GM19395 (cell line): ENCODE results near the gene HOXD13.

Experiments used
- ATAC-seq: cut with Tn5 transposase; IDR thresholded peaks from one replicate; pipeline ENCODE4 v1.9.1; 2021; ENCODE audit warnings: mild to moderate bottlenecking, moderate library complexity; ENCODE audit not compliant: unreplicated experiment

Gene HOXD13

DNA sequence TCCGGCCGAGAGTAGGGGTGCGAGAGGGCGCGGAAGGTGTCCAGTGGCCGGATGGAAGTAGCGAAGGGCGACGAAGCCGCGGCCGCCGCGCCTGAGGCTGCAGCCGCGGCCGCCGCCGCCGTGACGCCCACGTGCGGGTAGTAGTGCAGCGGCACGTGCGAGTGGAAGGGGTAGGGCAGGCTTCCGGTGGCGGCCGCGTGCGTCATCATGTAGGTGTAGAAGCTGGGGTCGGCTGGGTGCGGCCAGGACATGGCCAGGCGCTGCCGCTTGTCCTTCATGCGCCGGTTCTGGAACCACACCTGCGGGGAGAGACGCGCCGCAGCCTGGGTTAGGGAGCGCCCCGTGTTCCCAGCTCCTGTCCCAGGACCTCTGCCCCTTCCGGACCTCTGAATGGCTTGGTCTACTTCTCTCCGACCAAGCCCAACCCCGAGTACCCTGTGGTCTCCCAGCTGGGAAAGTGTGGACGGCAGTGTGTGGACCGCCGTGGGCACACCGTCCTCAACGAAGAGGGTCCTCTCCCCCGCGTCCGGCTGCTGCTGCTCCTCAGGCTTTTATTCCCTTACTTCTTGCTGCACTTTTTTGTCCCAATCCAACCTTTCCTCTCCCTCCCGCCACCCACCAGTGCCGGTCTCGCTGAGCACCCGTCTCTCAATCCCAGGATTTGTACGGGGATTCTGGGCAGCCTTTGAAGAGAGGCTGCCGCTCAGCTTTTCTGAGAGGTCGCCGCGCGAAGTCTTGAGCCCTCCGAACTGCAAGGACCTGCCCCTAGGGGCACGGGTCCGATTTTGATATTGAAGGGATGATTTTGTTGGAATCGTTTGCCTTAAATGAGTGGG, 11.8 kb upstream of the HOXD13 start:
- ATAC-seq = no peak

DNA sequence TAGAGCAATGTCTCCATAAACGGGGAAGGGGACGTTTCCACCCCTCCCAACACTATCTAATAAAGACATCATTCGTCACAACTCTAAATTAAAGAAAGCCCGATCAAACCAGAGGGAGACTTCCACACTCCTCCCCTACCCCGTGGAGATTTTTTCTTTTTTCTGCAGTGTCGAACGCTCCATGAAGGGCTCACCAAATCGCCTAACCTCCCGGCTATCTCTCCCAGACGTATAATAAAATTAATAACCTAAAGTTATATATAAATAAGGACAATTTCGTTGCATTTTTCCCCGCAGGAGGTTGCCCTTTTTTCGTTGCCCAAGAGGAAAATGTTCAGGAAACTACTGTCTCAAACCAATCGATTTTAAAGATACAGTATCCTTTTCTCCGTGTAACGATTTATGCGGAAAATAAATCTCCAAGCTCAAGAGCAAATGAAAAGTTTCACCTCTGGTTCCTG, 11.1 kb upstream of the HOXD13 start:
- no peak for ATAC-seq

DNA sequence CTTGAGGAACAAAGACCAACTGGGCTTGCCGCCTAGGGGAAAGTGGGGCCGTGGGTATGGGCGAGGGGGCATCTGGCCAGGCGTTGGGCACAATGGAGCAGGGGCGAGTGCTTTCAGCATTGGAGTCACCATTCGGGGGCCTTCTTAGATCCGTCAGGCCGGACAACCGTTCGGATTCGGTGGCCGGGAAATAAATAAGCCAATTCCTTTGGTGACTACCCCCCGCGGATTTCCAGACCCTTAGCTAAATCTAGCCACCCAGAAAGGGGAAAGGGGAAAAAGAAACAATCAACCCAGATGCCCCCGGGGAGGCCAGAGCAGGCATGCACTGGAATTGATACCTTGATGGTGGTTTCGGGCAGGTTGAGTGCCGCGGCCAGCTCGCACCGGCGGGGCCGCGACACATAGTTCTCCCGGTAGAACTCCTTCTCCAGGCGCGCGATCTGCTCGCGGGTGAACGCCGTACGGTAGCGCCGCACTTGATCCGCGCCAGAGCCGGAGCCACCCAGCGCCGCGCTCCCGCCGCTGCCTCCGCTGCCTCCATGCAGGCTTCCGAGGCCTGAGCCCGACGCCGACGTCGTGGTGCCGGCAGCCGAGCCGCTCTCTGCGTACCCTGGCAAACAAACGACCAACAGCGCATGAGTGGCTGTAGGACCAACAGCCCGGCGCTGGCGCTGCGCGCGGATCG, 10.5 kb upstream of the HOXD13 start:
- no peak for ATAC-seq

DNA sequence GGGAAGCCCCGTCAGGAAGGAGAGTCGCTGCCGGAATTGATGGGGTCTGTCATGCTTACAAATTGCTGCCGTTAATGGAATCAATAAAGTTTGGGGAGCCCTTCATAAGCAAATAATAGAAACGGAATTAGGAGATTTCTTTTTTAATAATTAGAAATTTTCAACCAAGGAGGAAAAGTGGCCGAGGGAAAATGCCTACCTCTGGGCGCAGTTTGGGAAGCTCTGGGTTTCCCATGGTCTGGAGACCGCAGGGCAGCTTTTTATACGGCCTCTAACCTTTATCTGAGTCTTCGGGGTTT, 10.0 kb upstream of the HOXD13 start:
- ATAC-seq = no peak

DNA sequence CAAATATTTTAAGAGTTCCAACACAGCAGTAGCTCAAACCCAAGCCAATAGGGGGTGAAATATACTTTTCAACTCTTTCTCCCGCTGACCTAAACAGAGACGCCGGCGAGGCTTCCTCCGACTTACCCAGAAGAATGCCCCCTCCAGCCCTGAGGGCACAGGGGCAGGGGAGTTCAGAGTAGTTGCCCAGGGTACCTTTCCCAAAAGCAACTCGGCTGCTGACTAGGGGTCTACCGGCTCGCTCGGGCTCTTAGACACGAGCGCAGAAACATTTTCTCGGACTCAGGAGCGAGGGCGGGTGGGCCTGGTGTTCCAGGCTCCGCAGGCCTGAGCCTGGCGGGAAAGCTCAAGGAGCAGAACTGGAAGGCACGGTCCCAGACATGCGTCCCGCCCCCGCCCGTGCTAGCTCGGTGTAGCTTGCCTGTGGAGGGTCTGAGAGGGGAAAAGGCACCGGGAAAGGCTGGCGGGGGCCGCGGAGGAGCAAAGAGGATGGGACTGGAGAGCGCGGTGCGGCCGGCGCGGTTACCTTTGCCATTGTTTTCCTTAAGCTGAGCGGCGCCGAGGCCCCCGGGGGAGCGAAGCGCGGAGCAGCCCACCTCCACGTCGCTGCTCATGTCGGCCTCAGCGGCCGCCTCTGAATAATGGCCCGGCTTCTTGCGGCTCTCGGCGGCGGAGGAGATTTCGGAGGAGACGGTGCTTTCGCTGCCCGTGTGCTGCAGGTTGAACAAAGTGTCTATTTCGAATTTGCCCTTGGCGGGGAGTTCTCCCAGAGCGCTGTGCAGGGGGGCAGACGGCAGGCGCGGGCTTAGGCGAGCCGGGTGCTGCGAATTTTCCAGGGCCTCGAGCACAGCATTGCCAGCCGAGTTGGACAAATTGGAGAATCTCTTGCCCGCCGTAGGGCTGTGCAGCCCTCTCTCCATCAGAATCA, 9.4 kb upstream of the HOXD13 start:
- no peak for ATAC-seq

DNA sequence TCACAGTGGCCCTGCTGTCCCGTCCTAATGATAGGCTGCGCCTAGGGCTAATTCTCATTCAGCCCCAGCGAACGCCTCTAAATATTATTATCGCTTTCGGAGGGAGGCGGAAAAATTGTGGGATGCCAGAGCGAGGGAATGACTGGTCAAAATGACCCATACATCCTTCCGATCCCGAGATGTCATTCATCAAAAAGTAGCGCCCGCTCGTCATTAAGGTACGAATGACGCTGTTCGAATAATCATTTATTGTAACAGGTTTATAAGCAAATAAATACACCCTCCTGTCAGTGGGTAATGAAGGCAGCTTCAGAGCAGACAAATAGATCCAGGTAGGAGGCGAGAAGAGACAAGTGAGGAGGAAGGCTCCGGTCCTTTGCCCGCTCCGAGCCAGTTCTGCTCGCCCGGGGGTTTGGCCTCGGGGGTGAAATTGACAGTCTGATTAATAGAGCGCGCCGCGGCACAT, 8.7 kb upstream of the HOXD13 start, which contains the start of gene EVX2:
EVX2 (minus strand) TSS at position 167 of the 466 bp plus-strand sequence. CDS start 186 bp downstream, outside the sequence.
- no peak for ATAC-seq

DNA sequence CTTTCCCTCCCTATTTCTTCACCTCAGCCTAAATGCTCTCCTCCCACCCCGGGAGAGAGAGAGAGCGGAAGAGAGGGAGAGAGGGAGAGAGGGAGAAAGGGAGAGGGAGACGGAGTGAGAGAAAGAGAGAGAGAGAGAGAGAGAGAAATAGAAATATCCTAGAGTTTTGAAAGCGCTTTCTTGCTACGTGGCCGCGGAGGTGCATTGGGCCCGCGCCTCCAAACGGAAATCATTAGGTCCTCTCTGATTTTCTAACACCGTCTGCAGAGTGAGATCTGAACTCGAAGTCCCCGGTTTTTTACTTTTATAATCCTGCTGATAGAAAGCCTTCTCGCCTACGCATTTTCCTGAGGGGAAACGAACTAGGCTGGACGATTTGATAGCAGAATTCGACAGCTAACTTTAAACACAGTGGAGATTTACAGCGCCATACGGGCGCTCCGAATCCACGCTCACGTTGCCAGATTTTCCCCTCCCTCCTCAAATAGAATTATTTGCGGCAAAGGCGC, 7.9 kb upstream of the HOXD13 start:
- no peak for ATAC-seq

DNA sequence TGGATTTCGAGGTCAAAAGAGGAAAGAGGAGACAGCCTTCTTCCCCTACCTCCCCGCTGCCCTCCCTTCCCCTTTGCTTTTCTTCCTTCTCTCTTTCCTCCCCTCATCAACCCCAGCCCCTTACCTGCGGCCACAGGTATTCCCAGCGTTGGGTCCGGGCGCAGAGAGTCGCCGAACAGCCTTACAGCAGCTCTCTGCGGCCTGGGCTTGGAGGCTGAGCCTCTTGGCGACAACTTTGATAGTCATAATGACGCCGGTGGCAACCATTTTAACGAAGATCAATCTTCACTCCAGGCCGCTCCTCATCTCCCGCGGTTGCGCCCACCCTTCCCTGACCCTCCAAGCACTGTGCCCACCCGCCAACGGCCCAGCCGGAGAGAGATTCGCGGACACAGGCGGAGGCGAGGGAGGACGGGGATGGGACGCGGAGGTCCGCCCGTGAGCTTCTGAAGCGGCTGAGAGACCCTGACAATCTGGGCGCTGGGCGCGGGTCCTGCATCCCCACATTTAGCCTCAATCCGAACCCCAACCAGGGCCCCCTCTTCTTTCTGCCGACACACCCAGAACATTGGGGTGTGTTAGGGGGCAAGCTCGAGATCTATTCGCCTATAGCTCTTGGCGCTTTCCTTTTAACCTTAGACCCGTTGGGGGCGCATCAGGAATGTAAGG, 7.3 kb upstream of the HOXD13 start:
- ATAC-seq = no peak

DNA sequence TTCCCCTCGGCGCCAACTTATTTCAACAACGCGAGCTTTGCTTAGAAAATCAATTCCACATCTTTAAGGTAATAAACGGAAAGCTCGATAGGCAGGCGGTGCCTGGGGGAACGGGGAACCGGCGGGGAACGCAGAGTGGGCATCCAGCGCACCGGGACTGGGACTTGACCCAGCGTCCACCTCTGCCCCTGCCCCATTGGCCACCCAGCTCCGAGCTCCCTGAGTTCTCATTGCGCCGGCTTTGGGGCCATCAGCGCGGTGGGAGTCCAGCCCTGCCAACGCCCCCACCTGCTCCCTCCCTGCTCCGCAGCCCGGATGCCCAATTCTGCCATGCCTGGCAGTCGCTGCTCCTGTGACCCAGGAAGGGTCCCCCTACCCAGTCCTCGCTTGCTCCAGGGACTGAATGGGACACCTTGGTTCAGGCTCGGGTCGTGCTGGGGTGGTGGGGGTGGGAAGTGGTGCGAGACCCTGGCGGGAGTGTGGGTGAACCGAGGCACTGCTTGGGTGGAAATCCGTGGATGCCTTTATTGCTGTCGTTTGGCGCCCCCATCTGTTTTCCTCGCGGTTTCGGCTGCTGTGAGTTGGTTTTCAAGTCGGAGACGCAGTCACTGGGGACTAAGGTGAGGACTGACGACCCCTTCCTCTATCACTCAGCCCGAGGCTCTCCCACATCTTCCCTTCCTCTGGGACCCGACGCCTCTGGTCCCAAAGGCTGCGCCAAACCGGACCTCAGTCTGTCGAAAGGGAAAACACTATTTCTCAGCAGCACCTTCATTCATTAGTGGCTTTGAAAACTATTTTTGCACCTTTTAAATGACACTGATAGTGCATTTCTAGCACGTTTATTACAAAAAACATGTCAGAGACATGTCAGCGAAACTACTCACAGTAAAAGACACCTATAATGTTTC, 6.4 kb upstream of the HOXD13 start:
- ATAC-seq = no peak

DNA sequence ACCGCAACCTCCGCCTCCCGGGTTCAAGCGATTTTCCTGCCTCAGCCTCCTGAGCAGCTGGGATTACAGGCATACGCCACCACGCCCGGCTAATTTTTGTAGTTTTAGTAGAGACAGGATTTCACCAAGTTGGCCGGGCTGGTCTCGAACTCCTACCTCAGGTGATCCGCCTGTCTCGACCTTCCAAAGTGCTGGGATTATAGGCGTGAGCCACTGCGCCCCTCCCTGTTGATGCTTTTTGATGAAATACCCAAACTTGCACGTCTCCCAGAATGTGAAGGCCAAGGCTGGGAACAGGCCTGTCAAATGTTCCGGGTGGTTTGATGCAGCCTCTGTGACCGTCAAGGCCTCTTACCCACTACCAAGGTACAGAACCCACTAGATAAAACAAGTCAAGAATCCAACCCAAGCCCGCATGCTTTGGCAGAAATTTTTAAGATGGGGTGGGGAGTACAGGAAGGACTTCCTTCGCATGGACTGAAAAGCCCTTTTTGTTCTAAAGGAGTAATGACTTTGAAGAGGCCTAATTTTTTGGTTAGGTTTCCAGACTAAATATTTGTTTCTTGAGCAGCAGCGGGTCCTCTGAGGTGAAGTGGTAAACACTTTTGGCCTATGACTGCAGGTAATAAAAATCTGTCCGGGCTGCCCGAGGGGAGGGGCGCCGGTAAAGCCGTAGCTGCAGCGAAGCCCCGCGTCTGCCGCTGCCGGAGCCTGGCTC, 5.0 kb upstream of the HOXD13 start:
- ATAC-seq = no peak

DNA sequence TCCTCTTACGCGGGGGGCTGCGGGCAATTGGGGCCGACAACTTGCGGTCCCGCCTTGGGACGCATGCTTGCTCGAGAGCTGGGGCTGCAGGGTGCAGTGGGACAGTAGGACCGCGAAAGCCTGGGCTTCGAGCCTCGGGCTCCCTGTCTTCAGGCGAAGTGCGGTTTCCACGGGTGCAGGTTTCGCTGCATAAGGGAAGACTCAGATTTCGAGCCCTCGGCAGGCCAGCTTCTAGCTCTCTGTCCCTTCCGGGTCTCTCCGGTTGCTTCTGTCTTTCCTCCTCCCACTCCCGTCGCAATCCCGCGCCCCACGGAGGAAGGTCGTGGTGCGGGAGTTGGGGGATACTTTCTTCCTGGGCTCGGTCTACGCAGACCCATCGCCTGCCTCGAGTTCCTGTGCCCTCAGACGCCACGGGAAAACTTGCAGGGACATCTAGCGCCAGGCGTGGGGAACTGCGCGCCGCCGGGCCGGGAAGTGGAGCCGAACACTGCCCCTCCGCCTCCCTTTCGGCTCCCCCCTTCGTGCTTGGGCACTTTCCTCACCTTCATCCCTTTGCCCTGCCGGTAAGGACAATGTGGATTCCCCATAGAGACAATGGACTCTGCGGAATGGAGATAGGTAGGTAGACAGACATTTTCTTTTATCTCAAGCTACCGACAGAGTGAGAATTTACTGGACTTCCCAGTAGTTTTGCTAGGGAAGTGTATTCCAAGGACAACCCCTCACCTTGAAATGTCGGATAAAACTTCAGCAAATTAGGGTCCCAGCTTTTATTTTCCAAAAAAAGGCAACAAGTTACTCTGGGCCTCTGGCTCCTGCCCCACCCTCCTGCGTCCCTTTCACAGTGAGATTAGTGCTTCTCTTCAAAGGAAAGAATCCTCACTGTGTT, 4.2 kb upstream of the HOXD13 start:
- no peak for ATAC-seq

DNA sequence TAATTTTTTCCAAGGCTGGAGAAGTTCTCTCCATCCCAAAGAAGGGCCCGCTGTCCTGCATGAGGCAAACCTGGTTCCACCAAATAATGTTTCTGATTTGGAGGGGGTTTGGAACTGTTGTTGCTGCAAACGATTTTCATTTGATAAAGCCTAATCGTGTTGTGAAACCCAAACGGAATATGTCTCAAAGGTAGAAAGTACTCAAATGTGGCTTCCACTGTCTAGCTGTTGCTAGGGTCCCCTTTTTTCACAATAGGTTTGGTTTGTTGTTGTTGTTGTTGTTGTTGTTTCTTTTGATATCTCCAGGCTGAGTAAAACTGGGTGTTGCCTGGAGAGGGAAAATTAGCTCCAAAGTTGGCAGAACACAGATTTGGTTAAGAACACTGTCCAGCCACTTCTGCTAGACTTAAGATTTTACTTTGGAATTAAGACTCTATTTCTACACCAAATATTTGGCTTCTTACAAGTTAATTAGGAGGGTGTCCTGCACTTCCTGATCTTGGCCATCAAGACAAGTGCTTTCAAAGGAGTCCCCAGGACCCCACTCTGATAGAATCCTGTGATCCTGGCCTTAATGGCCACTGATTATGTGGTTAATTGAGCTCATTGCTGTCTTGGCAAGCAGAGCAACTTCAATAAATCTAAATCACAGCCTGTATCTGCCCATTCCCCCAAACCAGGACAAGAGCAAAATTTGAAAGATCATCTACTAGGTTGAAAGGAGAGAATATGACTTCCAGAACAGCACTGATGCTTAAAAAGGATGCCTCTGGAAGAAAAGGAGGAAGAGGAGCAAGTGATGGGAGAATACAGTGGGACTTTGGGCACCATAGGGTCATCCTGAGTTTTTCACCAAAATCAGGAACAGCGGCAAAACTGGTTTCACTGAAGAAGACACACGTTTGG, 3.3 kb upstream of the HOXD13 start:
- ATAC-seq = no peak

DNA sequence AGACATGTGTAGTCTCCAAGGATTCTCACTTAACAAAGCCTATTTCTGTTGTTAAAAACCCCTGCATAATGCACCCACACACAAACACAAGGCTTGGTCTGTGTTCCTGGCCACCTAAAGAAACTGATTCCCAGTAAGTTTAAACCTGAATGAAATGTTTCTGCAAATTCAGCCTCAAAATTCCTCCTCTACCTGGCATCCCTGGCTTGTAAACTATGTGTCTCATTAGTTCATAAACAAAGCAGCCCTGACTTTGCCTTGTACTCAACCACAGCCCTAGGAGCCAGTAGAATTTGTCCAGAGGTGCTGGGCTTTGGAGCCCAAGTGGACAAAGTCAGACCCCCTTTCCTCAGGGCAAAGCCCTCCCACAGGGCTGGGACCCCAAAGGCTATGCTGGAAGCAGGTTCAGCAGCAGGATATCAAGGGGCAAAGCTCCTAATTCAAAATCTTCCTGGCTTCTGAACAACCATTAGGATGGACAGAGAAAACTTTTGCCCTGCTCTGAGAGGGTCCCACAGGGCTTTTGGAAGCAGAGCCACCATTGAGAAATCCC, 2.6 kb upstream of the HOXD13 start:
- no peak for ATAC-seq

DNA sequence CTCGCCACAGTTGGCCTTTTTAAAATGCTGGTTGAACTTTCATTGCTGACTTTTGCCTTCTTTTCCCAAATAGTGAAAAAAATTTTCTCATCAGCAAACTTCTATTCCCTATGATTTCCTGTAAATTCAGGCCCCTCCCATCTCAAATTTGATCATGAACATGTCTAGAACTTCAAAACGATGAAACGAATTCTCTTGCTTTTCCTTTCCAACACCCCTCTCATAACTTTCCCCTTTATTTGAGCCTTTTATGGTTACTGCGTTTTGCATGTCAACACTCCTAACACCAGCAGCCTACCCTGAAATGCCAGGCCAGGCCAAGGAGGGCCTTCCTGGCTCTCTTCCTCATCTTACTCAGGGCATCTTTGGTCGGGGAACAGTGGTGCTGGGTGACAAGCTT, 1.7 kb upstream of the HOXD13 start:
- no peak for ATAC-seq

DNA sequence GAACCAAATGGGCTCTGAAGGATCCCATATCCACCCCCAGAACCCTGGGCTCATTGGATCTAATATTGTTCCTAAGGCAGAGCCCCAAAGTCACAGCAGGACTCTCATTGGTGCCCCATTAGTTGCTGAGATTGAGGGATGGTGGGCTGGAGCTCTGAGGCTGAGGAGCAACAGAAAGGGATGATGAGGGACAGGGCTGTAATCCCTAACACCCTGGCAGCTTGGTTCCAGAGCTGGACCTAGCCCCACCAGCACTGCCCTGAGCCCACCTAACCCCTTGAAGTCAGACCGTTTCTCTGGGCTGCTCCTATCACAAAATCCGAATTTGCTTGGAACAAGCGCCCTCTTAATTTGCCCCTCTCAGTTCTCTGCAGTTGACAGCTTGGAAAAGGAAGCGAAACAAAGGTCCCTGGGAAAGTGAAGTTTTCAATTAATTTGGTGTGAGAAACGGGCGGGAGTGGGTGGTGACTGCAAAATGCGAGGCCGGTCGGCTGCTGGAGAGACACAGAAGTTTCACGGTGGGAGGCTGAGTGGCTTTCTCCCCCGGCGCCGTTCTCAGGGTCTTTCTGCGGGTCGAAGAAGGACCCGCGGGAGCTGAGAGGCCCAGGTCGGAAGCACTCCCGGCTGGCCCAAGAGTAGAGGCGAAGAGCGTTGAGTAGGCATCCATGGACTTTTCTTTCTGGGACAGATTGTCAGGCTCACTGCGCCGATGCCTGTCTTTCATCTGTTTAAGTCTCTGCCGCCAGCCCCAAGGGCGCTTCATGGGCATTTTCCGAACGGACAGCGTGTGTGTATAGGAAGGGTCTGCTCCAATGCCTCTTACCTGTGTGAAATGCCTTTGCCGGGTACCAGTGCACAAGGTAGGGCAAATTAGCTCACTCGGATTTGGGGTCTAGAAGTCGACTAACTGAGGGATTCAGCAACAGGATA, 927 bp upstream of the HOXD13 start:
- no peak for ATAC-seq
